Activated naive CD4-positive, alpha-beta T cell treated with anti-CD3 and anti-CD28 coated beads for 36 hours (primary cell): ENCODE measurements around the gene PCSK1. TPM values are rescaled to one million over a fixed set of nuclear protein-coding genes. Genes with fewer than 3 reads are reported as not detected.

Source experiments
- CTCF ChIA-PET: fragments of 350-600 bp; sonication (Branson Sonifier 250); formaldehyde crosslinking; loops from one replicate; lab custom pipeline; 2021; ENCODE audit warnings: antibody characterized with exemption; lab: Charles Lee
- DNase-seq: peaks from one replicate; pipeline ENCODE4 v3.0.0-alpha.2; 2020
- H3K27ac Mint-ChIP-seq: one replicate; pipeline ENCODE4 v1.8.0; 2021; ENCODE audit warnings: mild to moderate bottlenecking, mixed read lengths
- H3K27me3 Mint-ChIP-seq: one replicate; pipeline ENCODE4 v1.8.0; 2021; ENCODE audit warnings: low read depth, mixed read lengths
- H3K36me3 Mint-ChIP-seq: one replicate; pipeline ENCODE4 v1.8.0; 2021; ENCODE audit warnings: low read depth, mixed read lengths
- H3K4me1 Mint-ChIP-seq: one replicate; pipeline ENCODE4 v1.8.0; 2021; ENCODE audit warnings: low read depth, mixed read lengths
- H3K4me3 Mint-ChIP-seq: one replicate; pipeline ENCODE4 v1.8.0; 2021; ENCODE audit warnings: mild to moderate bottlenecking, moderate library complexity, mixed read lengths
- H3K9me3 Mint-ChIP-seq: one replicate; pipeline ENCODE4 v1.8.0; 2021; ENCODE audit warnings: mixed read lengths
- intact Hi-C: fragments of 100-400 bp; cut with micrococcal nuclease; formaldehyde crosslinking; loops from one replicate; pipeline ENCODE4 v1.15.1; 2023
- total RNA-seq, 2 experiments: library from RNA; stranded (reverse); gene quantifications; one replicate each; pipeline ENCODE4 v1.2.3, GENCODE V29; 2021

PCSK1 gene
- total RNA-seq, 2 experiments from 2014 or later: not detected

GRCh38 chr5:96350678-96351077, 82.4 kb downstream of the PCSK1 start:
- Mint-ChIP-seq H3K4me1 (peaks cover 5% of the 10 kb centered on the region), H3K36me3 (no peaks in the 10 kb centered on the region), H3K9me3 (no peaks in the 10 kb centered on the region), H3K27me3 (no peaks in the 10 kb centered on the region), H3K27ac (no peak overlapping the region), H3K4me3 (no peak overlapping the region)
- no peak for DNase-seq
- intact Hi-C loops: no loop called here
- CTCF ChIA-PET: no interaction called here

DNA sequence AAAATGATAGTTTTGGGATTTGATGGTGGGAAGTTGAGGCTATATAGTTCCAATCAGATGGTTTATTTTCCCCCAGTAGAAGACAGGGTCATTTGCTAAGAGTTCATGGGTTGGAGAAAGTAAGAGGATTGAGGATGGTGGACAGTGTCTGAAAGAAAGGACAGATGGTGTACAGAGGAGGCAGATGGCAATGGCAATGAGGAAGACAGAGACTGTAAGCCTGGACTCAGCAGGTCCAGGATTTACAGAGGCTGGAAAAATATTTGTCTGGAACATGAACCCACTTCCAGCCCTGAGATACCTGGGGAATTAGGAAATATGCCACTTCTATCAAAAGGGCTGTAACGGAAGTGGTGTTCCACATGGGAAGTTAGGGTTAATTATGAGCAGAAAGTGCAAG, 84.5 kb downstream of the PCSK1 start:
- H3K27me3 Mint-ChIP-seq: no peaks in the 10 kb centered on the region
- DNase-seq: no peak
- CTCF ChIA-PET: no interaction called here

DNA sequence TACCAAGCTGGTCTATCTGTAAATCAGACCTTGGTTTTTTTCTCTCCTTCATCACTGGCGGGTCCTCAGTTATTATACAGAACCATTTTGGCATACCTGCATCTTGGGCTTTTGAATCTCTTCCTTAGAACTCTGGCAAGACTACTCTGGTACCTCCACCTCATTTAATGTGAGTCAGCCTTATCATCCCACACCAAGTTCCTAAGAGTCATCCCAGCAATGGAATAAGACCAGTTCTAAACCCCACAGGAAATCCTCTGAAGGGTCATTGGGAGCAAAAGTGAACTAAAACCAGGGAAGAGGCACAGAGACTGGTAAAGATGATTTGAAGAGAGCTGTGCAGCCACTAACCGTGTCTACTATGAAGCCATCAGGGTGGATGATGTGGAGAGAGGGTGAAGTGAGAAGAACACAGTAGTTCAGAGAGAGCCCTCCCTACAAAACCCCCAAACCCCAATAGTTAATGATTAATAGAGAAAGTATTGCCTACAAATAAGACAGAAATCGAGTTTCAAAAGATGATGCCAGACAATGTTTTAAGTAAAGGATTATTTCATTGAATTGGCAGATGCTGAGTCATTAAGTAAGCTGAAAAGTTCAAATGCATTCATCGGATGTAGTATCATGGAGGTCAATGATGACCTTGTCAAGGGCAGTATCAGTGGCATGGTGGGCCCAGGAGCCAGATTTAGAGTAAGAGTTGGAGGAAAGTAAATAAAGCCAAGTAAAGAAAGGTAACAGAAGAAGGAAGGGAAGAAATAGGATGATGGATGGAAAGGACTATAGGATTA, 85.4 kb downstream of the PCSK1 start:
- CTCF ChIA-PET: no interaction called here
- no peaks in the 10 kb centered on the region for H3K9me3 Mint-ChIP-seq
- H3K4me1 Mint-ChIP-seq: peaks cover 21% of the 10 kb centered on the region
- H3K36me3 Mint-ChIP-seq: no peaks in the 10 kb centered on the region
- intact Hi-C loops: loop anchor here (10.0 kb wide), 1 partner anchor 517 kb away; no protein-coding TSS in a partner anchor
- DNase-seq: no peak
- H3K4me3 Mint-ChIP-seq: no peak overlapping the region
- H3K27me3 Mint-ChIP-seq: no peaks in the 10 kb centered on the region
- no peak overlapping the region for H3K27ac Mint-ChIP-seq

More for the DNA sequence above, 84.5 kb downstream of the PCSK1 start:
- no peak overlapping the region for H3K27ac Mint-ChIP-seq
- H3K4me1 Mint-ChIP-seq: peaks cover 21% of the 10 kb centered on the region
- no peak overlapping the region for H3K4me3 Mint-ChIP-seq
- no peaks in the 10 kb centered on the region for H3K36me3 Mint-ChIP-seq
- intact Hi-C loops: loop anchor here (10.0 kb wide), 1 partner anchor 516 kb away; no protein-coding TSS in a partner anchor
- H3K9me3 Mint-ChIP-seq: no peaks in the 10 kb centered on the region

- CTCF ChIA-PET: interaction anchor here (0.6 to 7.1 kb wide), 20 partner anchors 9 to 486 kb away, joined by 3 to 94 read pairs (median 3); no protein-coding TSS in a partner anchor
- Mint-ChIP-seq H3K9me3 (no peaks in the 10 kb centered on the region), H3K27me3 (peaks cover 4% of the 10 kb centered on the region), H3K36me3 (no peaks in the 10 kb centered on the region), H3K4me1 (peaks cover 25% of the 10 kb centered on the region), H3K4me3 (no peak overlapping the region), H3K27ac (no peak overlapping the region)
- intact Hi-C loops: loop anchor here (1.0 to 10.0 kb wide), 6 partner anchors 192 to 818 kb away; no protein-coding TSS in a partner anchor
- DNase-seq: peak; percentile 27
These were observed 88.1 kb downstream of the PCSK1 start for GRCh38 chr5:96344678-96345577.

DNA sequence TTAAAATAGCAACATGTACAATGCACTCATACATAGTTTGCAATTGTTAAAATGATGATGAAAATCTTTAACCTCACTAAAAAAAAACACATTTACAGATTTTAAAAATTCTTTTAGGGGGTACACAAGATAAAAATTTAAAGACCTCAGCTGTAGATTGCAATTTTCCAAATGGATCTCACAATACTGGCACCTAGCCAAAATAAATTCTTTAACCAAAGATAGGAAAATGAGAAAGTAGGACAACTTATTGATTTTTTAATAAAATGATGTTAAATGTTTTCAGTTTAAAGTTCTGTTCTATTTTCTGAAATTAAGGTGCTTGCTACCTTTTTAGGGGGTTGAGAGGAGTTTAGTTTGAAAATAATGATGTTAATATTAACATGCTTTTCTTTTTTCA, 90.0 kb downstream of the PCSK1 start:
- H3K9me3 Mint-ChIP-seq: no peaks in the 10 kb centered on the region
- intact Hi-C loops: loop anchor here (10.0 kb wide), 1 partner anchor 522 kb away; no protein-coding TSS in a partner anchor
- H3K4me1 Mint-ChIP-seq: peaks cover 36% of the 10 kb centered on the region
- no peak overlapping the region for H3K4me3 Mint-ChIP-seq
- CTCF ChIA-PET: interaction anchor here (0.6 to 7.1 kb wide), 5 partner anchors 10 to 473 kb away, joined by 3 to 94 read pairs (median 5); no protein-coding TSS in a partner anchor
- peaks cover 10% of the 10 kb centered on the region for H3K27me3 Mint-ChIP-seq
- no peak overlapping the region for H3K27ac Mint-ChIP-seq
- DNase-seq: no peak
- no peaks in the 10 kb centered on the region for H3K36me3 Mint-ChIP-seq

GRCh38 chr5:96342581-96342980, 90.5 kb downstream of the PCSK1 start:
- H3K9me3 Mint-ChIP-seq: no peaks in the 10 kb centered on the region
- no peak for DNase-seq
- CTCF ChIA-PET: interaction anchor here (1.2 to 7.1 kb wide), 3 partner anchors 12 to 259 kb away, joined by 4 to 94 read pairs (median 4); no protein-coding TSS in a partner anchor
- H3K27ac Mint-ChIP-seq: no peak overlapping the region
- peaks cover 37% of the 10 kb centered on the region for H3K4me1 Mint-ChIP-seq
- H3K27me3 Mint-ChIP-seq: peaks cover 10% of the 10 kb centered on the region
- intact Hi-C loops: loop anchor here (10.0 kb wide), 1 partner anchor 522 kb away; no protein-coding TSS in a partner anchor
- no peak overlapping the region for H3K4me3 Mint-ChIP-seq
- no peaks in the 10 kb centered on the region for H3K36me3 Mint-ChIP-seq

Other genes starting within 250 kb of the PCSK1 start
- gene CAST, start 229.1 kb upstream of the PCSK1 start, total RNA-seq: 100 to 1,000 TPM; 118 to 122 TPM